PFSK-1 (cell line): ENCODE results near the gene STXBP5.

Experiments used
- POLR2AphosphoS5 ChIP-seq: IDR thresholded peaks from 2 replicates; pipeline ENCODE4 v1.6.1; 2012; ENCODE audit warnings: low read depth, mild to moderate bottlenecking, control low read depth, low read length, moderate library complexity
- TAF1 ChIP-seq: IDR thresholded peaks from 2 replicates; pipeline ENCODE4 v1.6.1; 2012; ENCODE audit warnings: low read length, control low read depth, borderline replicate concordance; ENCODE audit not compliant: insufficient read depth

DNA sequence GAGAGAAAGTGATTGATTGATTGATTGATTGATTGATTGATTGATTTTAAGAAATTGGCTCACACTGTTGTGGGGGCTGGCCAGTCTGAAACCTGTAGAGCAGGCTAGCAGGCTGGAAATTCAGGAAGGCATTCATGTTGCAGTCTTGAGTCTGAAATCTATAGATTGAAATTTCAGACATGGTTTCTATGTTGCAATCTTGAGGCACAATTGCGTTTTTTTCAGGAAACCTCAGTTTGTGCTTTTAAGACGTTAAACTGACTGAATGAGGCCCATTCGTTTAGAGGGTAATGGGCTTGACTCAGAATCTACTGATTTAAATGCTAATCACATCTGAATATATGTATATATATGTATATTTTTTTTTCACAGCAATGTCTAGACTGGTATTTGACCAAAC, 106.3 kb downstream of the STXBP5 start:
- TF ChIP-seq TAF1 (no peak), POLR2AphosphoS5 (no peak)
